HepG2 (cell line): ENCODE results near the gene SPAG4. TPM values are rescaled to one million over a fixed set of nuclear protein-coding genes. Genes with fewer than 3 reads are reported as not detected.

Experiments
- ADNP ChIP-seq: sonication (generic); formaldehyde crosslinking; IDR thresholded peaks from 2 replicates; pipeline ENCODE4 v1.4.0; 2020; ENCODE audit warnings: missing genetic modification reagents
- ATF2 ChIP-seq: sonication (generic); formaldehyde crosslinking; IDR thresholded peaks from 2 replicates; pipeline ENCODE4 v1.4.0; 2020; ENCODE audit warnings: missing genetic modification reagents
- CREM ChIP-seq, 2 experiments: sonication (generic) in 1 of 2; formaldehyde crosslinking in 1 of 2; IDR thresholded peaks; 2 replicates each; pipeline versions ENCODE4 v1.4.0 to v1.6.1; 2016 to 2020; ENCODE audit warnings: antibody characterized with exemption in 1 of 2, mild to moderate bottlenecking in 1 of 2, missing genetic modification reagents in 1 of 2
- E2F5 ChIP-seq: sonication (generic); formaldehyde crosslinking; conservative IDR thresholded peaks from 2 replicates; pipeline ENCODE4 v1.4.0; 2020; ENCODE audit warnings: missing genetic modification reagents
- FOSL1 ChIP-seq: sonication (generic); formaldehyde crosslinking; IDR thresholded peaks from 2 replicates; pipeline ENCODE4 v1.9.0; 2021; ENCODE audit warnings: missing genetic modification reagents, borderline replicate concordance
- FOXK1 ChIP-seq: sonication (generic); formaldehyde crosslinking; IDR thresholded peaks from 2 replicates; pipeline ENCODE4 v1.4.0; 2020; ENCODE audit warnings: low read depth, missing genetic modification reagents, borderline replicate concordance
- KDM3A ChIP-seq: IDR thresholded peaks from 2 replicates; pipeline ENCODE4 v1.6.1; 2018; ENCODE audit warnings: low read depth, missing compliant biosample characterization
- MED1 ChIP-seq: sonication (generic); formaldehyde crosslinking; IDR thresholded peaks from 2 replicates; pipeline ENCODE4 v1.4.0; 2020; ENCODE audit warnings: missing genetic modification reagents
- MED8 ChIP-seq: sonication (generic); formaldehyde crosslinking; IDR thresholded peaks from 2 replicates; pipeline ENCODE4 v1.8.1; 2023; ENCODE audit warnings: mild to moderate bottlenecking, missing genetic modification reagents; ENCODE audit not compliant: insufficient replicate concordance
- PCBP2 ChIP-seq: fragments of 200-400 bp; formaldehyde crosslinking; optimal IDR thresholded peaks from 2 replicates; pipeline ENCODE3; 2018; ENCODE audit warnings: low read length, low read depth; ENCODE audit not compliant: poor library complexity, severe bottlenecking
- SMAD9 ChIP-seq: sonication (generic); formaldehyde crosslinking; IDR thresholded peaks from 2 replicates; pipeline ENCODE4 v1.5.1; 2020; ENCODE audit warnings: mild to moderate bottlenecking, missing genetic modification reagents
- XBP1 ChIP-seq: sonication (generic); formaldehyde crosslinking; IDR thresholded peaks from 2 replicates; pipeline ENCODE4 v1.5.0; 2020; ENCODE audit warnings: missing genetic modification reagents
- YEATS4 ChIP-seq: sonication (generic); formaldehyde crosslinking; IDR thresholded peaks from 2 replicates; pipeline ENCODE4 v1.4.0; 2020; ENCODE audit warnings: missing genetic modification reagents, borderline replicate concordance
- ZBTB26 ChIP-seq: IDR thresholded peaks from 2 replicates; pipeline ENCODE4 v1.6.1; 2016; ENCODE audit warnings: missing compliant biosample characterization, missing genetic modification reagents, borderline replicate concordance
- ZBTB46 ChIP-seq: sonication (generic); formaldehyde crosslinking; IDR thresholded peaks from 2 replicates; pipeline ENCODE4 v1.4.0; 2020; ENCODE audit warnings: mild to moderate bottlenecking, missing genetic modification reagents, borderline replicate concordance
- ZNF432 ChIP-seq: sonication (generic); formaldehyde crosslinking; IDR thresholded peaks from 2 replicates; pipeline ENCODE4 v1.5.0; 2020; ENCODE audit warnings: missing genetic modification reagents, mild to moderate bottlenecking, borderline replicate concordance
- ZNF607 ChIP-seq: sonication (generic); formaldehyde crosslinking; IDR thresholded peaks from 2 replicates; pipeline ENCODE4 v1.5.1; 2020; ENCODE audit warnings: missing genetic modification reagents, mild to moderate bottlenecking, borderline replicate concordance
- ZNF704 ChIP-seq: sonication (generic); formaldehyde crosslinking; IDR thresholded peaks from 2 replicates; pipeline ENCODE4 v1.8.1; 2023; ENCODE audit warnings: mild to moderate bottlenecking, inconsistent platforms, moderate library complexity, missing genetic modification reagents, borderline replicate concordance
- ZNF841 ChIP-seq: sonication (generic); formaldehyde crosslinking; IDR thresholded peaks from 2 replicates; pipeline ENCODE4 v1.8.1; 2023; ENCODE audit warnings: missing genetic modification reagents, borderline replicate concordance
- polyA plus RNA-seq, 8 experiments: library from polyadenylated mRNA; depleted of rRNA in 3 of 8; stranded (reverse) in 7 of 8; unstranded in 1 of 8; fragments of >200 nt; fragmentation: Illumina TruSeq in 4 of 8; extraction: Trizol in 4 of 8; gene quantifications; 2 replicates each; pipeline versions ENCODE4 v1.2.1 to v1.2.3, GENCODE V29; 2011 to 2016; ENCODE audit warnings: low read depth in 4 of 8, missing spikeins in 1 of 8, mixed read lengths in 1 of 8; ENCODE audit not compliant: insufficient read depth in 1 of 8
- total RNA-seq, 5 experiments: library from RNA; depleted of rRNA; stranded (reverse); fragments of >200 nt; fragmentation: Illumina TruSeq; extraction: Trizol; gene quantifications; 2 replicates each; pipeline ENCODE4 v1.2.3, GENCODE V29; 2016; ENCODE audit warnings: low read depth in 1 of 5
- TF ChIP-seq, protein P1 (sequence below): sonication (generic); formaldehyde crosslinking; IDR thresholded peaks from 2 replicates; pipeline ENCODE4 v1.8.0; 2022; ENCODE audit warnings: low read depth, missing genetic modification reagents

The SPAG4 gene
- total and polyA plus RNA-seq, 2 of the 13 experiments (the other 11 are each of a cell fraction or from before 2014, with no cell fraction given): 5.8 to 137 TPM

DNA sequence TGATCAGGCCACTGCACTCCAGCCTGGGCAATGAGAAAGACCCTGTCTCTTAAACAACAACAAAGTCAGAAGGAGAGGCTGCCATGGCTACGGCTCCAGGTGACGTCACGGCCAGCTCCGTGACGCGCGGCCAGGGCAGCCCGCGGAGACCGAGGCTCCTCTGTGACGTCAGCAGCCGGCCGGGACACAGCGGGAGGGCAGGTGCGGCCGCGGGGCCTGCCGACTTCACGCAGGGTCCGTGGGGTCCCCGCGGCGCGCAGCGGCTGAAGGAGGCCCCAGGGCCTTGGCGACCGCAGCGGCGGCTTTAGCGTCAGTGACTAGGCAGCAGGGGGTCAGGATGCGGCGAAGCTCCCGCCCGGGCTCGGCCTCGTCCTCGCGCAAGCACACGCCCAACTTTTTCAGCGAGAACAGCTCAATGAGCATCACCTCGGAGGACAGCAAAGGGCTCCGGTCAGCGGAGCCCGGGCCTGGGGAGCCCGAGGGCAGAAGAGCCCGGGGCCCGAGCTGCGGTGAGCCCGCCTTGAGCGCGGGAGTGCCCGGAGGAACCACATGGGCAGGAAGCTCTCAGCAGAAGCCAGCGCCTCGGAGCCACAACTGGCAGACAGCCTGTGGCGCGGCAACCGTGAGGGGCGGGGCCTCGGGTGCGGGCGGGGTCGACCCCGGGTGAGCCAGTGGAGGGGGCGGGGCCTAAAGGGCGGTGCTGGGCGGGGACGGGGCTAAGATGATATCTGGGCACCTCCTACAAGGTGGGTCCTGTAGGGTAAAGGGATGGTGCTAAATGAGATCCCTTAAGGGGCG lies at the start of gene SPAG4 (continued):
- TF ChIP-seq YEATS4: peak; percentile 92
- TF ChIP-seq XBP1 (CRISPR knock-in tag): peak; percentile 97
- TF ChIP-seq ZNF841 (CRISPR knock-in tag): peak; percentile 96
- TF ChIP-seq MED8 (CRISPR knock-in tag): no peak
- TF ChIP-seq E2F5 (CRISPR knock-in tag): peak; percentile 81; the same call in 1 of the 2 replicates
- no peak; the same call in 1 of the 2 replicates for TF ChIP-seq FOXK1
- TF ChIP-seq ZNF432 (CRISPR knock-in tag): no peak
- TF ChIP-seq CREM (IDR thresholded peaks at IDR 0.05): peak; percentile 90
- peak; percentile 77 for TF ChIP-seq CREM (CRISPR knock-in tag; IDR thresholded peaks at IDR 0.05)
- TF ChIP-seq, protein P1, sequence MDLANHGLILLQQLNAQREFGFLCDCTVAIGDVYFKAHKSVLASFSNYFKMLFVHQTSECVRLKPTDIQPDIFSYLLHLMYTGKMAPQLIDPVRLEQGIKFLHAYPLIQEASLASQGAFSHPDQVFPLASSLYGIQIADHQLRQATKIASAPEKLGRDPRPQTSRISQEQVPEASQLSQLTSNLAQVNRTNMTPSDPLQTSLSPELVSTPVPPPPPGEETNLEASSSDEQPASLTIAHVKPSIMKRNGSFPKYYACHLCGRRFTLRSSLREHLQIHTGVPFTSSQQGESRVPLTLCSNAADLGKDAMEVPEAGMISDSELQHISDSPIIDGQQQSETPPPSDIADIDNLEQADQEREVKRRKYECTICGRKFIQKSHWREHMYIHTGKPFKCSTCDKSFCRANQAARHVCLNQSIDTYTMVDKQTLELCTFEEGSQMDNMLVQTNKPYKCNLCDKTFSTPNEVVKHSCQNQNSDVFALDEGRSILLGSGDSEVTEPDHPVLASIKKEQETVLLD (CRISPR knock-in tag): peak; percentile 91
- peak; percentile 93 for TF ChIP-seq MED1 (CRISPR knock-in tag)
- TF ChIP-seq ZNF704: peak; percentile 90
- peak; percentile 95; the same call in 1 of the 2 replicates for TF ChIP-seq KDM3A (CRISPR knock-in tag)
- peak; percentile 88 for TF ChIP-seq ZBTB26 (CRISPR knock-in tag)
- TF ChIP-seq ZNF607: peak; percentile 100
- peak; percentile 99 for TF ChIP-seq SMAD9 (CRISPR knock-in tag)
- no peak for TF ChIP-seq ADNP (CRISPR knock-in tag)
- no peak for TF ChIP-seq PCBP2
- peak; percentile 76; the same call in 1 of the 2 replicates for TF ChIP-seq ATF2 (CRISPR knock-in tag)
- TF ChIP-seq ZBTB46: no peak
- TF ChIP-seq FOSL1 (CRISPR knock-in tag): peak; percentile 73
